22Rv1 (cell line): ENCODE results near the gene LY6G6F.

Source experiments
- H3K27ac ChIP-seq: fragments of 450-650 bp; 2 replicates; pipeline ENCODE4 v1.5.1; 2017
- ZFX ChIP-seq: fragments of 450-650 bp; IDR thresholded peaks from 2 replicates; pipeline ENCODE4 v1.6.1; 2017; ENCODE audit warnings: antibody characterized with exemption, borderline replicate concordance
- TF ChIP-seq, protein P1 (sequence below): fragments of 450-650 bp; IDR thresholded peaks from 2 replicates; pipeline ENCODE4 v1.5.1; 2017; ENCODE audit warnings: mild to moderate bottlenecking

LY6G6F gene

DNA sequence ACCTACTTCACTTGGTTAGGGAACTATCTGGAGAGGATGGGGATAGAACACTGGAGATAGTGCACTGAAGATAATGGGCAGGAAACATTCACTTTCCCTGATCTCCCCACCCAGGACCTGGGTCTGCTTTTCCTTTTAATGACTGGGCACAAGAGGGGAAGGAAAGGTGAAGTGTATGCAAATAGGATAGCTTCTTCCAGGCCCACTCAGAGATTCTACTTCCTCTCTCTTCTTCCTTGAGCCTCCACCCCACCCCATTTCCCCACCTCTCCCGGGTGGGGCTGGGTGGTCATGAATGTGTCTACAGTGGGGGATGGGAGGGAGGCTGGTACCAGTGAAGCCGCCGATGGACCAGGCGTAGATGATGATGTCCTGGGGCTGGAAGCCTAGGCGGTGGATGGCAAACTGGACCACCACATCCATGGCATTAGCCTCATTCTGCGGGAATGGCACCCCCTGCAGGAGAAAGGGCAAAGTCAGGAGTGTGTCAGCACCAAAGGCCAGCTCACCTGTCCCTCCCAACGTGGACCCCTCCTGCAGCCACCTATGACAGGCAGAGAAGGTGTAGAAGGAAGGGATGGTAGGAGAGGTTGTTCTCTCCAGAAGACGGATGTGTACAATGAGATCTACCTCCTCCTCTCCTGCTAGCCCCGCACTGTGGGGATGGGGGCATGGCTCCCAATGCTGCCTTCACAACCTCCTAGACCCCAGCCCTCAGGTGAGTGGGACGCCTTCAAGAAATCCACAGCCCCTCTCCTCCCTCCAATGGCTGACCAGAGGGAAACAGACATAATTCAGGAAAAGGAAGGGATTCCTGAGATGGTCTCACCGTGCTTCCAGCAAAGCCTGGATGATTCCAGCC lies 17.2 kb upstream of the LY6G6F start:
- H3K27ac ChIP-seq = no peak overlapping the region
- no peak for TF ChIP-seq ZFX
- TF ChIP-seq, protein P1, sequence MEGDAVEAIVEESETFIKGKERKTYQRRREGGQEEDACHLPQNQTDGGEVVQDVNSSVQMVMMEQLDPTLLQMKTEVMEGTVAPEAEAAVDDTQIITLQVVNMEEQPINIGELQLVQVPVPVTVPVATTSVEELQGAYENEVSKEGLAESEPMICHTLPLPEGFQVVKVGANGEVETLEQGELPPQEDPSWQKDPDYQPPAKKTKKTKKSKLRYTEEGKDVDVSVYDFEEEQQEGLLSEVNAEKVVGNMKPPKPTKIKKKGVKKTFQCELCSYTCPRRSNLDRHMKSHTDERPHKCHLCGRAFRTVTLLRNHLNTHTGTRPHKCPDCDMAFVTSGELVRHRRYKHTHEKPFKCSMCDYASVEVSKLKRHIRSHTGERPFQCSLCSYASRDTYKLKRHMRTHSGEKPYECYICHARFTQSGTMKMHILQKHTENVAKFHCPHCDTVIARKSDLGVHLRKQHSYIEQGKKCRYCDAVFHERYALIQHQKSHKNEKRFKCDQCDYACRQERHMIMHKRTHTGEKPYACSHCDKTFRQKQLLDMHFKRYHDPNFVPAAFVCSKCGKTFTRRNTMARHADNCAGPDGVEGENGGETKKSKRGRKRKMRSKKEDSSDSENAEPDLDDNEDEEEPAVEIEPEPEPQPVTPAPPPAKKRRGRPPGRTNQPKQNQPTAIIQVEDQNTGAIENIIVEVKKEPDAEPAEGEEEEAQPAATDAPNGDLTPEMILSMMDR = peak; percentile 66

DNA sequence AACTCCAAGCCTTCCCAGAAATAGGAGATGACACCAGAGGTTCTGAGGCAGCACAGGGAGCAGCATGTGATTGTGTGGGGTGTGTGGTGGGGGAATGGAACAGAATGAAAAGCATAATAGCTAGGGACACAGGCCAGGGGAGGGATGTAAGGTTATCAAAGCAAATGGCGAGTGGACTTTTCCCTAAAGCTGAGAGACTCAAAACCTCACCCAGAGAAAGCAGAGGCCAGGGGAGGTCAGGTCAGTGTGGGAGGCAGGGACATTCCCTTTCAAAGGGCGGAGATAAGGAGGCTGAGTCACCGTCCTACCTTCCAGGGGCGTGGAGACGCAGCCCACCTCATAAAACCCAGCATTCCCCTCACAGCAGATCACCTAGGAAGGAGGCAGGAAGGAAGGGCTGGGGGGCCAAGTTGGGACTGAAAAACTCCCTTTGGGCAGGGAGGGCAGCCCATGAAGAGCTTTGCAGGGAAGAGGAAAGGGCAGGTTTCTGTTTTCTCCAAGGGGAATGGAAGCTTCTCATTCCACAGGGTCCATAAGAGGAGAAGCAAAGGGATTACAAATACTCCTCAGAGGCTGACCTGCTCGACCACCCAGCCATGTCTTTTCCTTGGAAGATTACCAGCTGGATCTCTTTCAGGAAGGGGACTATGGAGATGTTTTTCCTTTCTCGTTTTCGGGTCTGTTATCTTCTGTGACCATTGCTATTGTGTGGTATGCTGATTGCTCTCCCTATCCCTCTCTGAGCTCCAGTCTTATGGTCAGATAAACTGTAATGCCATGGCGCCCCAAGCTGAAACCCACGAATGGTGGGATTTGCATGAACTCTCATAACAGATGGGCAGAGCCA lies 16.2 kb upstream of the LY6G6F start:
- TF ChIP-seq ZFX = no peak
- TF ChIP-seq, protein P1 = no peak
- no peak overlapping the region for H3K27ac ChIP-seq

DNA sequence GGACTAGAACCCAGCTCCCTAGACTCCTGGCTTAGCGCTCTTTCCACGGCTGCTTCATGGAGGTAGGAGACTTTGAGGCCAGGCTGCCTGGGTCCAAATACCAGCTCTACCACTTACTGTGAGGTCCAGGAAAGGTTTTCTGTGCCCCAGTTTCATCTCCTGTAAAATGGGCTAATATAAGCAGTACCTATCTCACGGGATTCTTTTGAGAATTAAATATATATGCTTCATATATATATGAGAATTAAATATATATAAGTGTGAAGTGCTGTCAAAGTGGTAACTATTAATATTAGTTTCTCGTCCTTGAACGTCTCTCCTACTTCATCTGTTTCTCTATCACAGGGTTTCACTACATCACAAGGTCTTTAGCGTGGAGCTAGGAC lies 15.6 kb upstream of the LY6G6F start:
- no peak overlapping the region for H3K27ac ChIP-seq
- no peak for TF ChIP-seq ZFX

DNA sequence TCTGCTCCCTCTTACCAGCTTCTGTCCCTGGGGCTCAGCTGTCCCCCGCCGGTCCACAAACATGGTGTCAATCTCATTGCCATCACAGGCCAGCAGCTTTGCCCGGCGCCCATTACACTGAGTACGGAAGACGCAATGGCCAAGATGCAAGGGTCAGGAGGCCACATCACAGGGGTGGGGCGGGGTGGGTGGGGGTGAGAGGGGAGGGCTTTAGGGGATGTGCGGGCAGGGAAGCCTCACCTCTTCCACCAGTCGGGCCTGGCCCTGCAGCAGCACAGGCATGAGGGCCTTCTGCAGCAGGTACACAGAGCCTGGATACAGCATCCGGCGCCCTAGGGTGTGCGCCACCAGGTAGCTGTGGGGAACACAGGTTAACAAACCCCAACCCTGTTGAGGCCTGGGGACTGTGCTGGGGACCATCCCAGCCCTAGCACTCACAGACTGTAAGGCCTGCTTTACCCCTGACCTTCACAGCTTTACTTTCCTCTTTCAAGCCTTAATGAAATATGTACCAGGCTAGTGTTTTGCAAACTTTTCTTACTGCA lies 15.0 kb upstream of the LY6G6F start:
- no peak for TF ChIP-seq ZFX
- TF ChIP-seq, protein P1 = no peak
- no peak overlapping the region for H3K27ac ChIP-seq

DNA sequence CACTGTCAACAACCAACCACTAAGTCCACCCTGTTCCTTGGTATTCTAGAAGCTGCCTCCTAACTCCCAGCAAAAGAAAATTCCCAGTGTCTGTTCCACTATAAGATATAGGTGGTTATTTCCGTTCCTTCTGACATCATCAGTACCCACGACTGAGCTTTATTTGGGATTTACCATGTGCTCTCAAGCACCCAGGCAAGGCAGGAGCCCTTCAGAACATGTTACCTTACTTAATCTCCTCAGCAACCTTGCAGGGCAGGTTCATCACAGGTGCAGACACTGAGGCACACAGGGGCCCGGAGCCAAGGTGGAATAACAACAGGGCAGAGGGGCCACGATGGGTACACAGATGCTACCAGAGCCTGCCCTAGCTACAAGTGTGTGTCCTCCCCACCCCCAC lies 14.3 kb upstream of the LY6G6F start:
- TF ChIP-seq, protein P1 = no peak
- no peak for TF ChIP-seq ZFX
- no peak overlapping the region for H3K27ac ChIP-seq

- TF ChIP-seq, protein P1 = no peak
- no peak for TF ChIP-seq ZFX
- H3K27ac ChIP-seq = no peak overlapping the region
These were observed 13.8 kb upstream of the LY6G6F start for GRCh38 chr6:31692886-31693285.

- no peak overlapping the region for H3K27ac ChIP-seq
- TF ChIP-seq, protein P1 = no peak
- TF ChIP-seq ZFX = no peak
These were observed 13.1 kb upstream of the LY6G6F start for GRCh38 chr6:31693535-31693934.
